ENCODE measurements around the gene TMEM52.

GRCh38 chr1:1967151-1967550 lies 48.1 kb upstream of the TMEM52 start:
- TF ChIP-seq YY1 (IDR thresholded peaks at IDR 0.05; ENCODE audit: low read depth, low read length) (no peak), POLR2AphosphoS5 (IDR thresholded peaks at IDR 0.05; ENCODE audit: low read depth, low read length) (no peak), CTCF (IDR thresholded peaks at IDR 0.05; ENCODE audit: control extremely low read depth in 1 of 3, insufficient read depth in 1 of 3, low read depth in 1 of 3, low read length in 3 of 3) (no peak), EP300 (IDR thresholded peaks at IDR 0.05; ENCODE audit: borderline replicate concordance in 1 of 2, low read depth in 2 of 2, low read length in 2 of 2) (no peak)

Measured in H1 (cell line).